IPS-18c (cell line): ENCODE results near the gene ZNF750.

Source experiments
- H3K4me3 ChIP-seq: 2 replicates; pipeline ENCODE4 v1.7.0; 2013; ENCODE audit warnings: low read depth, mild to moderate bottlenecking, low read length, moderate library complexity; ENCODE audit not compliant: insufficient read depth
- H3K9me3 ChIP-seq: one replicate; pipeline ENCODE4 v1.6.1; 2013; ENCODE audit warnings: mild to moderate bottlenecking, low read length, moderate library complexity; ENCODE audit not compliant: control insufficient read depth, insufficient read depth

ZNF750 gene

GRCh38 chr17:82828875-82829487, 10.8 kb downstream of the ZNF750 start:
- no peak overlapping the region for H3K4me3 ChIP-seq
- no peaks in the 10 kb centered on the region for H3K9me3 ChIP-seq

- Histone ChIP-seq H3K9me3 (no peaks in the 10 kb centered on the region), H3K4me3 (no peak overlapping the region)
Measured at GRCh38 chr17:82826956-82827355, 12.9 kb downstream of the ZNF750 start.

- H3K4me3 ChIP-seq, result no peak overlapping the region
Measured at GRCh38 chr17:82826211-82826610, 13.6 kb downstream of the ZNF750 start.

GRCh38 chr17:82825540-82826124, 14.2 kb downstream of the ZNF750 start:
- H3K4me3 ChIP-seq, result no peak overlapping the region
- H3K9me3 ChIP-seq, result peaks cover 4% of the 10 kb centered on the region

More at GRCh38 chr17:82826211-82826610, 13.6 kb downstream of the ZNF750 start:
- H3K9me3 ChIP-seq, result peaks cover under 1% of the 10 kb centered on the region

- Histone ChIP-seq H3K4me3 (no peak overlapping the region), H3K9me3 (peaks cover 13% of the 10 kb centered on the region)
Measured at GRCh38 chr17:82823004-82823403, 16.8 kb downstream of the ZNF750 start.

- Histone ChIP-seq H3K9me3 (peaks cover 13% of the 10 kb centered on the region), H3K4me3 (no peak overlapping the region)
Measured at GRCh38 chr17:82822281-82822680, 17.5 kb downstream of the ZNF750 start.

GRCh38 chr17:82821554-82821953, 18.3 kb downstream of the ZNF750 start:
- Histone ChIP-seq H3K9me3 (peaks cover 13% of the 10 kb centered on the region), H3K4me3 (no peak overlapping the region)

- Histone ChIP-seq H3K9me3 (peaks cover 13% of the 10 kb centered on the region), H3K4me3 (no peak overlapping the region)
Measured at GRCh38 chr17:82820278-82821251, 19.3 kb downstream of the ZNF750 start.

GRCh38 chr17:82817947-82818346, 21.9 kb downstream of the ZNF750 start:
- Histone ChIP-seq H3K4me3 (no peak overlapping the region), H3K9me3 (peaks cover 13% of the 10 kb centered on the region)

- H3K4me3 ChIP-seq, result no peak overlapping the region
- H3K9me3 ChIP-seq, result peaks cover 13% of the 10 kb centered on the region
Measured at GRCh38 chr17:82816358-82816757, 23.5 kb downstream of the ZNF750 start.

GRCh38 chr17:82815790-82816305, 24.0 kb downstream of the ZNF750 start:
- H3K4me3 ChIP-seq, result no peak overlapping the region
- H3K9me3 ChIP-seq, result peaks cover 10% of the 10 kb centered on the region

- peaks cover 10% of the 10 kb centered on the region for H3K9me3 ChIP-seq
- no peak overlapping the region for H3K4me3 ChIP-seq
Measured at GRCh38 chr17:82815354-82815753, 24.5 kb downstream of the ZNF750 start.

GRCh38 chr17:82814834-82815233, 25.0 kb downstream of the ZNF750 start:
- Histone ChIP-seq H3K9me3 (peaks cover 6% of the 10 kb centered on the region), H3K4me3 (no peak overlapping the region)

GRCh38 chr17:82813299-82814051, 26.3 kb downstream of the ZNF750 start:
- Histone ChIP-seq H3K4me3 (no peak overlapping the region), H3K9me3 (no peaks in the 10 kb centered on the region)

GRCh38 chr17:82812601-82813000, 27.2 kb downstream of the ZNF750 start:
- H3K9me3 ChIP-seq, result no peaks in the 10 kb centered on the region
- H3K4me3 ChIP-seq, result no peak overlapping the region

GRCh38 chr17:82812058-82812457, 27.8 kb downstream of the ZNF750 start:
- Histone ChIP-seq H3K9me3 (no peaks in the 10 kb centered on the region), H3K4me3 (no peak overlapping the region)
